Hematopoietic multipotent progenitor cell treated with erythropoietin and hydrocortisone succinate and interleukin-3 and kit ligand, for 15 days (in vitro differentiated cells): ENCODE data around the gene SMC4.
"Not testable (repeated sequence)": the region's sequence is repeated elsewhere in the genome, so short reads cannot be mapped to it uniquely, and the experiment has no call there.

Experiments used
- DNase-seq: peaks from one replicate; pipeline ENCODE4 v3.0.0-alpha.2; 2015; ENCODE audit warnings: low spot score

Gene SMC4

DNA sequence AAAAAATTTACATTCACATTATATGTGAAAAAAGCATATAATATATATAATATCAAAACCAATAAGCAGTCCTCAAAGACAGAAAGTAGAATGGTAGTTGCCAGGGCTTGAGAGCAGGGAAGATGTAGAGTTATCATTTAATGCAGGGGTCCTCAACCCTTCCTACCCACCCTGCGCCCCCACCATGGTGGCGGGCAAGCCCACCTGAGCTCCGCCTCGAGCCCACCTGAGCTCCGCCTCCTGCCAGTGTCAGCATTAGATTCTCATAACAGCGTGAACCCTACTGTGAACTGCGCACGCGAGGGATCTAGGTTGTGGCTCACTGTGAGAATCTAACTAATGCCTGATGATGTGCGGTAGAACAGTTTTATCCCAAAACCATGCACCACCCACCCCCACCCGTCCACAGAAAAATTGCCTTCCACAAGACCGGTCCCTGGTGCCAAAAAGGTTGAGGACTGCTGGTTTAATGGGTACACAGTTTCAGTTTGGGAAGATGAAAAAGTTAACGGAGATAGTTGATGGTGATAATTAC, 47.1 kb downstream of the SMC4 start:
- DNase-seq, result no peak

DNA sequence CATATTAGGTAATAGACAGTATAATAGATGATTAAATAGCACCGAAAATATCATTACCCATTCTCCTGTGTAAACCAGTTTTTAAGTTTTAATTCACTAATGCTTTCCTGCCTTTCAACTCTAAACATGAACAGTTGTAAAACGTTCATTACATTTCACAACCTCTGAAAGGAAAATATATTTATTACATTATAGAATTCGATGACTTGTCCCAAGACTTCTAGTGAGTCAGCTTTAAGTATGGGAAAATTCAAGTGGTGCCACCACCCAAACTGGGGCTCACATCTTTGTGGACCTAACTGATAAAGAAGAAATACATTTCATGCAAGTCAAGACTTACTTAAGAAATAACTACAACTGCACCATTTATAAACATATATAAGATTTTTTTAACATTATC, 48.1 kb downstream of the SMC4 start:
- DNase-seq, result peak; percentile 70

DNA sequence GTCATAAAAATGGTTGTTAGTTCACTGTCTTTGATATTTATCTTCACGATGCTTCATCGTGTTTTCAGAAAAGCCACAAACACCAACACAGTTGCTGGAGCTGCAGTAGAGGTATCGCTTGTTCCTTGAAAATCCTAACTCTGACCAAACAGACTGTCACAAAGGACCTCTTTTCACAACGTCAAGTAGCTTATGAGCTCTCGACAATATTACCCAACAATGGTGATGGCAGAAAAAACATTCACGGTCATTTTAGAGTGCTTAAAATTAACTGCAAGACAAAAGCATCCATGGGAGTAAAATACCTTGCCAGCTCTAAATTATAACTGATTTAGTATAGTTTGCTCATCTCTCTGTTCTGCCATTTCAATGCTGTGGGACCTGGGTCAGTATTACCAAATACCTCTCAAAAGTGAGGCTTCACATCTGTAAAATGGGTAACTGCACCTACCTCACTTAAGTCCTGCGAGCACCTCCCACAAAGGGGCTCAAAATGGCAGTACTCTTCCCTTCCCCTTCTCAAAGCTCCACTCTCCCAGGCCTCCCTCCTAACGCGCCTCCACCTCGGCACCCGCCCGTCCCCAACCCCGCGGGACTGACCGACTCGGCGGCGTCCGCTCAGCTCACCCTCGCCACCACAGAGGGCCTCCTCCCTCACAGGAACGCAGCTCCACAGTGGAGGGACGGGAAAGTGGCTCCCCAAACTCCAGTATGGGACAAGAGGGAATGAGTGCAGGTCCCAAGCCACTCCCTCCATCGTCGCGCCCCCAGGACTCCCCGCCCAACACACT, 49.6 kb downstream of the SMC4 start:
- DNase-seq, result peak; percentile 58

DNA sequence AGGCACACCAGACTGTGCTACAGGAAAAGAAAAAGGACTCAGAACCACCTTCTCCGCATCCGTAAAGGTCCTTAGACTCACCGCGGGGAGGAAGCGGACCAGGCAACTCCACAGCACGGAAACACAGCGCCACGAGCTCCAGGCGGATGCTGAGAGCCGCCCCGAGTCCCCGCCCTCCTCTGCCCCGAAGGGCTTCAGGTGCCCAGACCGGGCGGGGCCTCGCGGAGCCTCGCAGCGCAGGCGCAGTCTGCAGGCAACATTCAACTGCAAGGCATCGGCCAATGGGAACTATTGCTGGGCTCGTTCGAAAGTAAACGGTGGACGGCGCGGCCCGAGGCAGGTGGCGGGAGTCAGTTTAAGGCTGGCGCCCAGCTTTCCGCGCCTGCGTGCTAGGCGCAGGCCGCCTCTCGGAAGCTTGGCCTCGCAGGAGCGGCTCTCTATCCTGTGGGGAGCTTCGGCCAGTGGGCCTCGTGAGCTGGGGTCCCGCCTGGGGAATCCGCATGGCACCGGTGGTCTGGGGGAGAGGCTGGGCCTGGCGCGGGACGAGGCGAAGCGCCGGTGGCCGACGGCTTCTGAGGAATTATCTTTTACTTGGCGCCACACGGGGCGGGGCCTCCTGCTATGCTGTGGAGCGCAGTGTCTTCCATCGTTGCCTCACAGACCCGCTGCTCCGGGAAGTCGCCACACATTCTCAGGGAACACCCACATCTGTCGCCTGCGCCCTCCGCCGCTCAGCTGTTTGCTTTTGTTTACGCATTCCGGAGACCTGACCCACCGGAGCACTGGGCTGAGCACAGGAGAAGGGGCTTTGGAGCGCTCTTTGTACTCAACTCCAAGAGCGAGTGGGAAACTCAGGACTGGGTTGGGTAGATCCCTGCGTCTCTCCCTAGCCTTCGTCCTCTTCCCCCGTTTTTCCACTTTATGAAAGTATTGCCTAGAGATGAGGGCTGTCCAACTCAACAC, 50.5 kb downstream of the SMC4 start, which contains the start of gene TRIM59:
Gene TRIM59, minus strand, starts transcription at position 151 of the 963 bp plus-strand sequence. CDS start 10,603 bp downstream, outside the sequence.
- DNase-seq, result peak; percentile 97

DNA sequence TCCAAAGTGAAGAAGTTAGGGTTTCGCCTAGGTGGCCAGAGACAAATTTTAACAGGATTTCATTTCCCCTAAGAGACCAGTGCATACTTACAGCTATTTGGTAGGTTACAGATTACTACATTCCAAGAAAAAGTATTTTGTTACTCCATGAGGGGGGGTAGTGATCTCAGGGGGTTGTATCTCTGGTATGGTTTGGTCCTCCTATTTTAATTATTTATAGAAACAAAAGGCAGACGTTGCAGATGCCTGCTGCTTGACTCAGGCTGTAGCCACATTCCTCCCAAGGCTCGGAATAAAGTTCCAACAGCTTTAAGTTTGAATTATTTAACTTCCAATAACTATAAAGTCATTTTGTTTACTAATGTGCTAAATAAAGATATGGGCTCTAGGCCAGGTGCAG, 51.4 kb downstream of the SMC4 start:
- DNase-seq, result no peak

DNA sequence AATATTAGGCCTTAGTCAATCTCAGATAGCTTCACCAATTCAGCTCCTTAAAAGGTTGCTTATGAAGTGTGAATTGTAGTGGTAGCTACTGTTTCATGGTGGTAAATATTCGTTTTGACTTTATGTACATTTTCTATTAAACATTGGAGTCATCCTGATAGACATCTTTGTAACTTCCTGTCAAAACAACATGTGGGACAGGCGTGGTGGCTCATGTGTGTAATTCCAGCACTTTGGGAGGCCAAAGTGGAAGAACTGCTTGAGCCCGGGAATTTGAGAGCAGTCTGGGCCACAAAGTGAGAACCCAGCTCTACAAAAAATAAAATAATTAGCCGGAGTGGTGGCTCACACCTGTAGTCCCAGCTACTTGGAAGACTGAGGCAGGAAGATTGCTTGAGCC, 52.2 kb downstream of the SMC4 start:
- no peak for DNase-seq

DNA sequence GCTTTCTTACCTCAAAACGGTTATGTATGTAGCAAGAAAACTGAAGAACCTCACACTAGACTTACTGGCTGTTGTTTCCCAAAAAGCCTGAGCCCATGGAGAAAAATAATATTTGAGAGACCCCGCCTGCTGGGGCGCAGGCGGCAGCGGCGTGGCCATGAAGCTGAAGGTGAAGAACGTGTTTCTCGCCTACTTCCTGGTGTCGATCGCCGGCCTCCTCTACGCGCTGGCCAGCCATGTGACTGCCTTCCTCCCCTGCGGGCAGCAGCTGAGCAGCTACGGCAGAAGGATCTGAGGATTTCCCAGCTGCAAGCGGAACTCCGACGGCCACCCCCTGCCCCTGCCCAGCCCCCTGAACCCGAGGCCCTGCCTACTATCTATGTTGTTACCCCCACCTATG, 52.8 kb downstream of the SMC4 start:
- DNase-seq, result not testable (repeated sequence)

DNA sequence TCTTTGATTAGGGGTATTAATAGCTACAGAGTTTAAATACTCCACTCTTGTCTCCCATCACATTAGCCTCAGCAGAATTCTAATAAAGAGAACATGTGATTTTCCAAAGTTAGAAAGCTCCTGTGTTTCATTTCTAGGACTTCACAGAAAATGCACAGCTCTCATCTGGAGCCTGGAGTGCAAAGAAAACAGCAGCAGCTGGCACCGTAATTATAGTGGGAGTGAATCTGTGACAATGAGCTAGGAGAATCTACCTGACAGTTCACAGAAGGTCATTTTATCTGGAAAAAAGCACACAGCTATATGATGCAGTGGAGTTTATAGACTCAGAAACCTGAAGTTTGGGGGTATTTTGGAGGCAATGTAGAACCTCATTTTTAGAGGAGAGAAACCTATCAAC, 55.5 kb downstream of the SMC4 start:
- DNase-seq, result no peak

DNA sequence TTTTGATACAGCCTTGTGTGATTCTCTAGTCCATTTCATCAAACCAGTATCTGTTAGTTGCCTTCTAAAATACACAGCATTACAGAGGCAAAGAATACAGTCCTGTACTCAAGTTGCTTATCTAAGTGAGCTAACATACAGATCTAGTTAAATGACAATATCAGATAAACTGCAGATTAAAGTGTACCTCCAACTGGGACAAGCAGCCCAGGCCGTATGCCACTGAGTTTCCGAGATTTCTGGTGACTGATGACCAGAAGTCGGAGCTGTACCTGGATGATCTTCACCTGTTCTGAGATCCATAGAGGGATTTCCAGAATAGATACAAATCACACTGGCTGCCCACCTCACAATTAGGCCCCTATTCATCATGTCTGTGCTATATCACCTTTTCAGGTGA, 56.4 kb downstream of the SMC4 start:
- no peak for DNase-seq

DNA sequence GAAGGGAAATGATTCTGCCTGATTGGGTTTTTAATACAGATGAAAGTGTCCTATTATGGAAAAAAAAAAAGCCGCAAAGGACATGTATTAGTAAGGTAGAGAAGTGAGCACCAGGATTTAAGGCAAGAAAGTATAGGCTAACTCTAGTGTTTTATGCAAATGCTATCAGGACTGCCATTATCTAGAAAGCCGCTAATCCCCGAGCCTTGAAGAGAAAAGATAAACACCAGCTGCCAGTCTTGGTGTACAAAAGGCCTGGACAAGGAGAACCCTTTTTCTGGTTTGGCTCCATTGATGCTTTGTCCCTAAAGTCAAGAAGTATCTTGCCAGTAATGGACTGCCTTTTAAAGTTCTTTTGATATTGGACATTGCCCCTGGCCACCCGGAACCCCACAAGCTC, 58.7 kb downstream of the SMC4 start:
- no peak for DNase-seq

DNA sequence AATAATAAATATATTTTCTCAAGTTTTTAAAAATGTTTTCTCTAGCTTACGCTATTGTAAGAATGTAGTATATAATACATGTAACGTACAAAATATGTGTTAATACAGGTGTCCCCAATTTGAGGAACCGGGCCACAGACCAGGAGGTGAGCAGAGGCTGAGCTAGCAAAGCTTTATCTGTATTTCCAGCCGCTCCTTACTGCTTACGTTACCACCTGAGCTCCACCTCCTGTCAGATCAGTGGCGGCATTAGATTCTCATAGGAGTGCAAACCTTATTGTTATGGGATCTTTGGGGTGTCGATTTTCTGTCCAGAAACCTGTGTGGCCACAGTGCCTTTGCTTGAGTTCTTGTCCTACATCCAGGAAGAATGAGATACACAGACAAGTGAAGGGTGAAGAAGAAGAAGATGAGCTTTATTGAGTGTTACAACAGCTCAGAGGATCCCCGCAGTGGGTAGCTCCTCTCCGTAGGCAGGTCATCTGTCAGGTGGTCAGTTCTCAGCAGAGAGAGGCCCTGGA, 60.1 kb downstream of the SMC4 start:
- DNase-seq, result no peak

DNA sequence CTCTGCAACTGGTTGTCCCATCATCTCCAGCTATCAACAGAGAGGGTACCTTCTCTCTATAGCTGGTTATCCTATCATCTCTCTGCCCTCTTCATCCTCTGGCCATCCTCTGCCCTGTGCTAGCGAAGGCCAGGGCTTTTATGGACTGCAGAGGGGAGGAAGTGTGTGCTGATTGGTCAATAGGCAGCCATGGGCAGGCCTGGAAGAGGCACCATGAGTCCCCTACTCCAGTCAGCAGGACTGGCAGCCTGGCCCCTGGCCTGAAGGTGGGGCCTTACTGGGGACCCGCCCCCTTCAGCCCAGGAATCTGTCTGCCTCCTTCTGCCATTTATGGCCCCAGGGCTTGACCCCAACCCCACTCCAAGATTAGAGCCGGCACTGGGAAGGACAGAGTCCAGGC, 60.6 kb downstream of the SMC4 start:
- no peak for DNase-seq

DNA sequence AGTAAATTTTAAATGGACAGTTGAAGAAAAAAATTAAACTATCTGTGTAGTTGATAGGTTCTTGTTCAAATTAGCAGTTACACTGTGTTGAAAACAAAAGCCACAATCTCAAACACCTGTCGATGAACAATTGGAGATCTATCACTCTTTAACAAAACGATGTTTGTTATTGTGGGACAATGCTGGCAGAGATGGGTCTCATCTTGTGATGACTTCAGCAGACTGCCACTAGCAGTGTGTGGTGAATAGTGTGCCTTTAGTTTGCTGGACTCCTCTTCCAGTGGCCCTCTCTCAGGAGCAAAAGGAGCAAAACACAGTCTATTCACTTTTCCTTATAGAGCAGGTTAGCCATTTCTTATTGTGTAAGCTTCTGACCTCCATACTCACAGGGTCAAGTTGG, 64.9 kb downstream of the SMC4 start:
- no peak for DNase-seq

DNA sequence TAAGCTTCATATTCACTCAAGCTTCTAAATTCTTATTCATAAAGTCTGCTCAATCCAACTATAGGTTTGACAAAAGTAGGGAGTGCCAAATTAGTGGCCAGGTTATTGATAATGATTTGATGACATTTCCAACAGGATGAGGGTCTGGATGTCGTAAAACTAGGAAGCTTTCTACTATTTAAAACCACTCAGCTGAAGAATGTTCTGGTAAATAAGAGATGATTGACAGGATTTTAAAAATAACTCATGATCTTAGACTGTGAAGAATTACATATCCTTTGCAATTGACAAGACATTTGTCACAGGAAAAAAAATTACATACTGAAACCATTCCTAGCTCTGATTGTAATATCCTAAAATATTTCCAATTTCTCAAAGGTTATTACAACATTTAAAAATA, 65.5 kb downstream of the SMC4 start:
- DNase-seq, result no peak

DNA sequence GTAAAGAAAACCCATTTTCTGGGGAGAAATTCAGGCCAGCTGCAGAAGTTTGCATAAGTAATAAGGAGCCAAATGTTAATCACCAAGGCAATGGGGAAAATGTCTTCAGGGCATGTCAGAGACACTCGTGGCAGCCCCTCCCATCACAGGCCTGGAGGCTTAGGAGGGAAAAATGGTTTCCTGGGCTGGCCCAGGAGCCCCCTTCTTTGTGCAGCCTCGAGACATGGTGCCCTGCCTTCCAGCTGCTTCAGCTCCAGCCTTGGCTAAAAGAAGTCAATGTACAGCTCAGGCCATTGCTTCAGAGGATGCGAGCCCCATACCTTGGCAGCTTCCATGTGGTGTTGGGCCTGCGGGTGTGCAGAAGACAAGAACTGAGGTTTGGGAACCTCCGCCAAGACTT, 70.7 kb downstream of the SMC4 start:
- no peak for DNase-seq

DNA sequence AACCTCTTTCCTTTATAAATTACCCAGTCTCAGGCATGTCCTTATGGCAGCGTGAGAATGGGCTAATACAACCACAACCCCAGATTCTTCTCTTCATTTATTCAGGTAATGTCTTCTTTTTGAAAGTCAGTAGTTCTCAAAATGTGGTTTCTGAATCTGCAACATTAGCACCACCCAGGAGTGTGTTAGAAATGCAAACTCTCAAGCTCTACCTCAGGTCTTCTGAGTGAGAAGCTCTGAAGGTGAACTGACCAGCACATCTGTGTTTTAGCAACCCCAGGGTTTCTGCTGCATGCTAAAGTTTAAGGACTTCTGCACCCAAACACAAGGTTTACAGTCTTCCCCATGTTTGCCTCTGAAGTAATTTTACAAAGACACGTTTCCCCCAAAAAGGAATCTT, 72.4 kb downstream of the SMC4 start:
- DNase-seq, result no peak

DNA sequence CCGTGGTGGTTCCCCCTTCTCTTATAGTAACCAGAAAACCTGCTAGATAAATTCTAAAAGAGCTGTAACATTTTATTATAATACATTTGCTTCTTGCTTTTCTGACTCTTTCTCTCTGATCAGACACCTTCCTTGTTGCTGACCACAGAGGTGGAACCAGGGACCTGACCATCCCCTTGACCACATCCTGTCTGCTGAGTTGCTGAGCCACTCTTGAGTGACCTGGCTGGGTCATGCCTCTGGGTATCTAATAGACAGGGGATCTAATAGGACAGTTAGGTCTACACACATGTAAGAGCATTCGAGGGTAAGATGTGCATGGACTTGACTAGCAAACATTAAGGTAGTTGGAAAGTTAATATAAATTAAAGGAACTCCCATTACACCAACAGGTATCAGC, 72.9 kb downstream of the SMC4 start:
- DNase-seq, result no peak

DNA sequence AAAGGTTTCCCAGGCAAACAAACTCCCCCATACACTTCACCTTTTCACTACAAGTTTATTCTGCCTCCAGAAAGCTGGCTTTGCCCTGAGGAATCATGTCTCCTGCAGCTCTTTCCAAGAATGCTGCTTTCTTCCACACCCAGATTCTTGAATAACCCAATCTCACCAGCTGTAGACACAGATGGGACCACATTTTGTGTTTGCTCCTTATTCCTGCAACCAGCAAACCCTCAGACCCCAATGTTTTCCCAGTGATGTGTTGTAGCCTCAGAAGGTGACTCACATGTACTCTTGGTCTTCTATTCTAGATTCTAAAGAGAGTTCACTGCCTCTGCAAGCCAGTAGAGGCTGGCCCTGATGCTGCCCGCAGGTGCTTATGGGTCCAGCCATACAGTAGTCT, 73.8 kb downstream of the SMC4 start:
- DNase-seq, result no peak

DNA sequence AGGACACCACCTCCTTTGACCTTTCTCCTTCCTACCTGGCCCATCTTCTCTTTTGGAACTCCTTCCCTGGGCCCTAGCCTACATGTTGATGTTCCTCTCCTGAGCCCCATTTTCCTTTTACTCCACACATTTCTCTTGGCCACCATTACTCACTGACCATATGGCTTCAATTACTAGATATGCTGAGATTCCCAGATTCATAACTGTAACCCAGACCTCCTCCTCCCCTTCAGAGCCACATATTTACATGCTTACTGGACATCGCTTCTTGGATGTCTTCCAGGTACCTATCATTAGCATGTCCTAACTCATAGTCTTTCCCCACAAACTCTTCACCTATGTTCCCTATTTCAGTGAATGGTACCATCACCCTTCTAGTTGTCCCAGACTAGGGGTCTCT, 74.5 kb downstream of the SMC4 start:
- no peak for DNase-seq

DNA sequence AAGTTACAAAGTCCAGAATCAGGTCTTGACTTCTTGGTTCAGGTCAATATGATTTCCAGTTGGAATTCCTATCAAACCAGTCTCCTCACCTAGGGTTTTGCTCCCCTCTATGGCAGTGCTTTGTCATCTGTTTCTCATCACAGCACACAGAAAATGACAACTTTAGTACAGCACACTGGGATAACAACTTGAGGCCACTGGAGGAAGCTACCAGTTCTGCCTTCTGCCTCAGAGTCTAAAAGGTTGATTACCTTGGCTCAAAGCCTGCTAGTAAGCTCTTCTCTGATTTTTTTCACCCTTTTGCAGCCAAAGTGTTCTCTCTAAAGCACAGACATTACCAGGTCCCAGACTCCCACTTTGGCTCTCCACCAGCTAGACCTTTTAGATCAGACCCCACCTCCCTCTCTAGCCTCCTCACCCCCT, 75.0 kb downstream of the SMC4 start:
- DNase-seq, result no peak

DNA sequence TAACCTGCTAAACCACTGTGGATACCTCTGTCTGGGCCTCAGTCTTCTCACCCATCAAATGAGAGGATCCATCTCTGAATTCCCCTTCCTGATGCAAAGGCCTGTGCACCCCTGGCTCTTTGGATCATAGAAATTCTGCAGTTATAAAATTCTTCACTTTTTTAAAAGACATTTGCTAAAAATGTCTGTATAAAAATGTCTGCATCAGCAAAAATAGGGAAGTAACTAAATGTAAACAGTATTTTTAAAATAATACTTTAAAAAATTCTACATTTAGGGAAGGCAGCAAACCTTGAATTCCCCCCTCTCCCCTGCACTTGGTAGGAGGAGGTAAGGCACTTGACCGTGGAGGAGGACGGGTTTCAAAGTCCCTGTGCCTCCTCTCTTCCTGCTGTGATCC, 75.7 kb downstream of the SMC4 start:
- no peak for DNase-seq

DNA sequence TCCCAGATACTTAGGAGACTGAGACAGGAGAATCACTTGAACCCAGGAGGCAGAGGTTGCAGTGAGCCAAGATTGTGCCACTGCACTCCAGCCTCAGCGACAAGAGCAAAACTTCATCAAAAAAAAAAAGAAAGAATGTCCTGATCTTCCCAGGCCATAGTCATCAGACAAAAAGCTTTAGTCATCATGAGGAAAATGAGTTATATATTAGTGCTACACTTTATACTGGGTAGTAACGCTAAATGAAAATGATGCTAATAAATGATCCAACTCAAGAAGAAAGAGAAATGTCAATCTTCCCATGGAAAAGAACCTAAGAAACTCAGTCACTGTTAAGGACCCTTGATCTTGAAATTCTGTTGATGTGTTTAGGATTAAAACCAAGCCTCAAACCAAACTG, 76.4 kb downstream of the SMC4 start:
- DNase-seq, result no peak

DNA sequence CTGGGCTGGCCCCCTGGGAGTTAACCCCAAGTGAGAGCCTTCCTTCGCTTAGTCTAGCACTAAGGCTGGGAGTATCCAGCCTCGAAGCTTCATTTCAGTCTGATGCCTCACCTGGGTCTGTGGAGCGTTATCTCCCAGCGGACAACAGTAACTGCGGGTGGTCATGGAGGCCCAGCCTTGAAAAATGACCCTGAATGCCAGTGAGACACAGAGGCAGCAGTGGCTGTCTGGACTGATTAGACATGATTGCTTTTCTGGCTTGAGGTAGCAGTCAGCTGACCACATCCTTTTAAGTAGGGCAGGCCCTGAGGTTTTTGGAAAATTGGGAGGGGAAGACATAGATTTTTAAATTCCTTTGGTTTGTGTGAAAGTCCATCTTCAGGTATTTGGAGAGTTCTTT, 78.3 kb downstream of the SMC4 start:
- no peak for DNase-seq
